ENCODE data around the gene SLC2A3.
"Not testable (repeated sequence)": the region's sequence is repeated elsewhere in the genome, so short reads cannot be mapped to it uniquely, and the experiment has no call there.

GRCh38 chr12:7944760-7945159 lies 8.8 kb upstream of the SLC2A3 start:
- TF ChIP-seq RAD21 (conservative IDR thresholded peaks at IDR 0.05 in 1 of 2, IDR thresholded peaks at IDR 0.05 in 1 of 2); NR3C1 (IDR thresholded peaks at IDR 0.05); CTCF (IDR thresholded peaks at IDR 0.05); RFX5 (IDR thresholded peaks at IDR 0.05): not testable (repeated sequence)
